ENCODE measurements around the gene EEF2K.

Gene EEF2K

GRCh38 chr16:22252317-22252716 is 46.2 kb downstream of the EEF2K start:
- no peak for DNase-seq (ENCODE audit: low read depth)

GRCh38 chr16:22253272-22253671 is 47.2 kb downstream of the EEF2K start:
- no peak for DNase-seq (ENCODE audit: low read depth)

DNA sequence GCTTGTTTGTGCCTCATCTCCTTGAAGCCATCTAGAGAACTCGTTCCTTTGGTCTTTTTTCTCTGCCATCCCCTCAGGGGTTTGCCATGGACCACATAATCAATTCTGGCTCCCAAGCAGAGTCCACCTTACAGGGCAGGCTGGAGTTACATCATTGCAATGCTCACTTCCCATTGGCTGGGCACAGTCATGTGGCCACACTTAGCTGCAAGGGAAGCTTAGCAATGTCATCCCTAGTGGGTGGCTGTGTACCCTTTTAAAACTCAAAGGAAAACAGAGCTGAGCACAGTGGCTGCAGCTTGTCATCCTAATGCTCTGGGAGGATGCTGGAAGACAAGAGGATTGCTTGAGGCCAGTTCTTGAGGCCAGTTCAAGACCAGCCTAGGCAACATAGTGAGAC is 49.3 kb downstream of the EEF2K start:
- no peak for DNase-seq (ENCODE audit: low read depth)

- DNase-seq (ENCODE audit: low read depth): no peak
Measured at GRCh38 chr16:22257440-22257839, 51.4 kb downstream of the EEF2K start.

GRCh38 chr16:22260490-22260889 is 54.4 kb downstream of the EEF2K start:
- no peak for DNase-seq (ENCODE audit: low read depth)

DNA sequence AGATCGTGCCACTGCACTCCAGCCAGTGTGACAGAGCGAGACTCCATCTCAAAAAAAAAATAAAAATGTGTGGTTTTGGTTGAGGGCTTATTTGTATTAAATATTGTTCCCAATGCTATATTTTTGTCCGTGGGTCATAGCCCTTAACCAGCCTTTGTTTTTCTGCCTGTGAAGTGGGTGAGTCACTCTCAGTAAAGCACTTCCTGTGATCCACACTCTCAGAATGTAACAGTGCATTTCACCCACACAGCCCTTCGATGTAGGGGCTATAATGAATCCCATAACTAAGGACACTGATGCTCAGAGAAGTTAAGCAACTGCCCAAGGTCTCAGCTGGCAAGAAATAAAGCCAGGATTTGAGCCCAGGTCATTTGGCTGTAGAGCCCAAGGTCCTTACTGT is 56.4 kb downstream of the EEF2K start:
- no peak for DNase-seq (ENCODE audit: low read depth)

GRCh38 chr16:22264786-22265185 is 58.7 kb downstream of the EEF2K start:
- DNase-seq (ENCODE audit: low read depth): no peak

GRCh38 chr16:22265351-22265750 is 59.3 kb downstream of the EEF2K start:
- no peak for DNase-seq (ENCODE audit: low read depth)

DNA sequence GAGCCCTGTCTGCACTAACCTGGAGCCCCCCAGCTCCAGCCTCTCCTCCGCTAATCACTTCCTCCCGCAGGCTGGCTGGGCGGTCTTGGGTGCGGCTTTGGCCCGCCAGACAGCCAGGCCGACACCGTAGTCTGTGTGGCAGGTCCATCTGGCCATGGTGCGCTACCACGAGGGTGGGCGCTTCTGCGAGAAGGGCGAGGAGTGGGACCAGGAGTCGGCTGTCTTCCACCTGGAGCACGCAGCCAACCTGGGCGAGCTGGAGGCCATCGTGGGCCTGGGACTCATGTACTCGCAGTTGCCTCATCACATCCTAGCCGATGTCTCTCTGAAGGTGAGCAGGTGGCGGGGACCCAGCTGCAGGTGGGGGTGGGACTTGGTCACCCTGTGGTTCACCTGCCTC is 60.5 kb downstream of the EEF2K start:
- no peak for DNase-seq (ENCODE audit: low read depth)

GRCh38 chr16:22267764-22268163 is 61.7 kb downstream of the EEF2K start:
- no peak for DNase-seq (ENCODE audit: low read depth)

DNA sequence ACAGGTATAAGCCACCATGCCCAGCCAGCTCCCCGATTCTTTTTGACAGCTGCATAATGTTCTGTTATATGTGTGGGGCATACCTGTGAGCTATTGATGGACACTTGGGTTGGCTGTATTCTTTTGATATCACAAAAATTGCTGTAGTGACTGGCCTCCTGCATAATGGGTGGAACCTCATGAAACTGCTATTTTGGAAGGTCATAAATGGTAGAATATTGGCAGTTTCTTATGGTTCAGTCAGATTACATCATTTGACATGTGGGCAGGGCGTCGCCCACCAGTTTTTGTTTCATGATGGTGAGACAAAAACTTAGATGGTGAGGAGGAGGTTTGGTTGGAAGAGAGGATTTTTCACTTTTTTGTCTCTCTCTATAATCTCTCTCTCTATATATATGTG is 64.4 kb downstream of the EEF2K start:
- DNase-seq (ENCODE audit: low read depth): no peak

- peak; percentile 48 for DNase-seq (ENCODE audit: low read depth)
Measured at GRCh38 chr16:22272870-22273650, 67.0 kb downstream of the EEF2K start.

GRCh38 chr16:22274916-22275315 is 68.8 kb downstream of the EEF2K start:
- DNase-seq (ENCODE audit: low read depth): no peak

GRCh38 chr16:22278441-22279230 is 72.6 kb downstream of the EEF2K start:
- no peak for DNase-seq (ENCODE audit: low read depth)

GRCh38 chr16:22282254-22282892 is 76.3 kb downstream of the EEF2K start:
- no peak for DNase-seq (ENCODE audit: low read depth)

GRCh38 chr16:22284637-22285036 is 78.6 kb downstream of the EEF2K start:
- DNase-seq (ENCODE audit: low read depth): peak; percentile 22

DNA sequence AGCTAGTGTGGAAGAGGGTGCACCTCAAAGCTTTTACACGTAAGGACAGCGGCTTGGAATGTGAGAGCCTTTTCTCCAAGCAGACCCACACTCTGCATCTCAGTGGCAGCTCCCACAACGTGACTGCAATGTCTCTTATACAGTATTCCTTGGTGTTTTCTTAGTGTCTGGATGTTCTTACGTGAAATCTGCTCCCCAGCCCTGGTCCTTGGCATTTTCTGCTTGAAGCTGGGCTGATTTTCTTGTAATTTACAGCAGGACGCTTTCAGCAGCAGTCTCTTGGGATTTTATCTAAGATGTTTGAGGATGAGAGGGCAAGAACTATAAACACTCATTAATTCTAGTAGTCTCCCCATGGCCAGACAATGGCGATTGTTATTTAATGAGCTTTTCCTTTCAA is 79.0 kb downstream of the EEF2K start:
- DNase-seq (ENCODE audit: low read depth): no peak

DNA sequence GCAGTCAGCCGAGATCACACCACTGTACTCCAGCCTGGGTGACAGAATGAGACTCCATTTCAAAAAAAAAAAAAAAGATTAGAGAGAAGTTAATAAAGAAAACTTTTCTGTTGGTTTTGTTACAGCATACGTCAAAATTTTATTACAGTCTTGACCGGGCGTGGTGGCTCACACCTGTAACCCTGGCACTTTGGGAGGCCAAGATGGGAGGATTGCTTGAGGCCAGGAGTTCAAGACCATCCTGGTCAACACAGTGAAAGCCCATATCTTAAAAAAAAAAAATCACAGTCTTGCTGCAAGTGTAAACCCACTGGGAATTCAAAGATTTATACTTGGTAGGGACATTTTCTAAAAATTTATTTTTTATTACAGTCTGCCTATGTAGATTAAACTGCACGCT is 84.9 kb downstream of the EEF2K start:
- no peak for DNase-seq (ENCODE audit: low read depth)

DNA sequence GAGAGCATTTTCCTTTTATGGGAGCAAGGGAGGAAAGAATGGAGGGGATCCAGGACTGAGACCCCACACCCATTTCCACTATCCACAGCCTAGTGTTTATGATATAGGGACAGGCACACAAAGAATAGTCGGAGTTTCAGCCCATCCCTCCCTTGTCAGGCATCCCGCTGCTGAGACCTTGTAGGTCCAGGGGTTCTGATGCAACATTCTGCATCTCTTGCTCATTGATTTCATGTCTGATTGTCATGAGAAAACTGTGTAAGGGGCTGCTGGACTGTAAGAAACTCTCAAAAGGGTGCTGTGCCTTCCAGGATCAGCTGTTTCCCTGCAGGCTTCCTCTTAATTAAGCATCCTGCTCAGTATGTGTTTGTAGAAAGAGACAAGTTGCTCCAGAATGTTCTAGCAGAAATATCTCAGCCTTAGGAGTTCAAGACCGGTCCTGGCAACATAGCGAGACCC is 85.8 kb downstream of the EEF2K start:
- peak; percentile 9 for DNase-seq (ENCODE audit: low read depth)

GRCh38 chr16:22292320-22292719 is 86.2 kb downstream of the EEF2K start:
- DNase-seq (ENCODE audit: low read depth): no peak

DNA sequence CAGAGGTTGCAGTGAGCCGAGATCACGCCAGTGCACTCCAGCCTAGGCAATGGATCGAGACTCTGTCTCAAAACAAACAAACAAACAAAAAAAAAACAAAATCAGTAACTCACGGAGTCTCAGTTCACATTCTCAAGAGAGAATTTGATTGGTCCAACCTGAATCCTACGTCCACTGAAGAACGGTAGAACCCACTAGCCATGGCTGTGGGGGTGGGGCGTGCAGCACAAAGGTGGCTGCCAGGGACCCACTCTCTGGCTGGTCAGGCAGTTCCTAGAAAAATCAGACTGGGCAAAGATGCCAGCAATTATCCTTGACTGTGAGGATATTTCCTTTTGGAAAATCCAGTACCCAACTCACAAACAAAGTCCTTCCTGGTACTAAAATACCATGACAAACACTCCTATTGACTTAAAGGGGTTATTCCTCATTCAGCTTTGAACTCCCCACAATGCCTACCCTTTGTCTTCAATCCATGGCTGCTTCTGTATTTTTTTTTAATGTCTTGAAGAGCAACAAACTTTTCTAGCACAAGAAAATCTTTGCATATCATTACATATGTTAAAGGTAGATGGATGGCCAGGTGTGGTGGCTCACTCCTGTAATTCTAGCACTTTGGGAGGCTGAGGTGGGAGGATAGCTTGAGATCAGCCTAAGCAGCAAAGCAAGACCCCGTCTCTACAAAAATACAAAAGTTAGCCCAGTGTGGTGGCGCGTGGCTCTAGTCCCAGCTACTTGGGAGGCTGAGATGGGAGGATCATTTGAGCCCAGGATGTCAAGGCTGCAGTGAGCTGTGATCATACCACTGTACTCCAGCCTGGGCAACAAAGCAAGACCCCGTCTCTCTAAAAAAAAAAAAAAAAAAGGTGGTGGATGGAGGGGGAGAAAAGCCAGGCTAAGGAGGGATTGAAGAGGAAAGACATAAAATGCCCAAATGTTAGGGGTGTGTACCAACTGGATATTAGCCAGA is 87.3 kb downstream of the EEF2K start:
- DNase-seq (ENCODE audit: low read depth): no peak

Data from fibroblast of gingiva (primary cell).